Measurements from ENCODE around the gene PTH. TPM values are rescaled to one million over a fixed set of nuclear protein-coding genes. Genes with fewer than 3 reads are reported as not detected.

PTH gene
- total RNA-seq, 1 experiment from 2014 or later: not detected

DNA sequence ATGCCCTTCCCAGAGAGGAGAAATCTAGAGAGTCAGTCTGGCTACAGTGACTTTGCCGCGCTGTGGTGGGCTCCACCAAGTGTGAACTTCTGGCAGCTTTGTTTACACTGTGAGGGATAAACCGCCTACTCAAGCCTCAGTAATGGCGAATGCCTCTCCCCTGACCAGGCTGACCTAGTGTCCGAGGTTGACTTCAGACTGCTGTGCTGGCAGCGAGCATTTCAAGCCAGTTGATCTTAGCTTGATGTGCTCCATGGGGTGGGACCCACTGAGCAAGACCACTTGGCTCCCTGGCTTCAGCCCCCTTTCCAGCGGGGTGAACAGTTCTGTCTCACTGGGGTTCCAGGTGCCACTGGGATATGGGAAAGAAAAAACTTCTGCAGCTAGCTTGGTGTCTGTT, 38.6 kb upstream of the PTH start (continued):
- TF ChIP-seq, protein P1, sequence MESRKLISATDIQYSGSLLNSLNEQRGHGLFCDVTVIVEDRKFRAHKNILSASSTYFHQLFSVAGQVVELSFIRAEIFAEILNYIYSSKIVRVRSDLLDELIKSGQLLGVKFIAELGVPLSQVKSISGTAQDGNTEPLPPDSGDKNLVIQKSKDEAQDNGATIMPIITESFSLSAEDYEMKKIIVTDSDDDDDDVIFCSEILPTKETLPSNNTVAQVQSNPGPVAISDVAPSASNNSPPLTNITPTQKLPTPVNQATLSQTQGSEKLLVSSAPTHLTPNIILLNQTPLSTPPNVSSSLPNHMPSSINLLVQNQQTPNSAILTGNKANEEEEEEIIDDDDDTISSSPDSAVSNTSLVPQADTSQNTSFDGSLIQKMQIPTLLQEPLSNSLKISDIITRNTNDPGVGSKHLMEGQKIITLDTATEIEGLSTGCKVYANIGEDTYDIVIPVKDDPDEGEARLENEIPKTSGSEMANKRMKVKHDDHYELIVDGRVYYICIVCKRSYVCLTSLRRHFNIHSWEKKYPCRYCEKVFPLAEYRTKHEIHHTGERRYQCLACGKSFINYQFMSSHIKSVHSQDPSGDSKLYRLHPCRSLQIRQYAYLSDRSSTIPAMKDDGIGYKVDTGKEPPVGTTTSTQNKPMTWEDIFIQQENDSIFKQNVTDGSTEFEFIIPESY (IDR thresholded peaks at IDR 0.05; ENCODE audit: extremely low read depth, insufficient replicate concordance, low read length): no peak
- no peak for TF ChIP-seq ZFX (IDR thresholded peaks at IDR 0.05)
- TF ChIP-seq CBX3 (IDR thresholded peaks at IDR 0.05; ENCODE audit: low read depth): no peak
- TF ChIP-seq JUND (IDR thresholded peaks at IDR 0.05): no peak
- TF ChIP-seq, protein P2, sequence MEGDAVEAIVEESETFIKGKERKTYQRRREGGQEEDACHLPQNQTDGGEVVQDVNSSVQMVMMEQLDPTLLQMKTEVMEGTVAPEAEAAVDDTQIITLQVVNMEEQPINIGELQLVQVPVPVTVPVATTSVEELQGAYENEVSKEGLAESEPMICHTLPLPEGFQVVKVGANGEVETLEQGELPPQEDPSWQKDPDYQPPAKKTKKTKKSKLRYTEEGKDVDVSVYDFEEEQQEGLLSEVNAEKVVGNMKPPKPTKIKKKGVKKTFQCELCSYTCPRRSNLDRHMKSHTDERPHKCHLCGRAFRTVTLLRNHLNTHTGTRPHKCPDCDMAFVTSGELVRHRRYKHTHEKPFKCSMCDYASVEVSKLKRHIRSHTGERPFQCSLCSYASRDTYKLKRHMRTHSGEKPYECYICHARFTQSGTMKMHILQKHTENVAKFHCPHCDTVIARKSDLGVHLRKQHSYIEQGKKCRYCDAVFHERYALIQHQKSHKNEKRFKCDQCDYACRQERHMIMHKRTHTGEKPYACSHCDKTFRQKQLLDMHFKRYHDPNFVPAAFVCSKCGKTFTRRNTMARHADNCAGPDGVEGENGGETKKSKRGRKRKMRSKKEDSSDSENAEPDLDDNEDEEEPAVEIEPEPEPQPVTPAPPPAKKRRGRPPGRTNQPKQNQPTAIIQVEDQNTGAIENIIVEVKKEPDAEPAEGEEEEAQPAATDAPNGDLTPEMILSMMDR (IDR thresholded peaks at IDR 0.05 in 2 of 3, conservative IDR thresholded peaks at IDR 0.05 in 1 of 3; ENCODE audit: borderline replicate concordance in 1 of 3, insufficient read depth in 1 of 3, low read depth in 2 of 3, low read length in 2 of 3): no peak

DNA sequence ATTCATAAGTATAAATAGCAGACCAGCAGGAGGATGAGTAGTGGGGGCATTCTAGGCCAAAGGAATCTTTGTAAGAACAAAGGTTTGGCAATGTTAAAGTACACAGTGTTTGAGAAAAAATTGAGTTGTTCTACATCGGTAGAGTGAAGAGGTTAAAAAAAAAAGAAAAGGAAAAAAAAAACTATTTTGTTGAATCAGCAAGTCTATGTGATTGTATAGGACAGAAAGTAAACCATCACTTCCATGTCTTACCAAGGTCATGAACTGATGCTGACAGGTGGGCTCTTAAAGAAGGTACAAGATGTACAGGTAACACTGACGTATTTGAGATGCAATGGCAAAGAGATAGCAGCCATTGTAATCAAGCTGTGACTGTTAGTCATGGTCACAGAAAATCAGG, 29.5 kb upstream of the PTH start:
- no peaks in the 10 kb centered on the region for H3K9me3 ChIP-seq (ENCODE audit: control insufficient read depth in 1 of 2, insufficient read depth in 1 of 2, low read depth in 1 of 2, low read length in 2 of 2)
- no peaks in the 10 kb centered on the region for H3K79me2 ChIP-seq (ENCODE audit: insufficient read depth, low read length)
- RAD21 ChIA-PET (ENCODE audit: low non-redundant PET in 1 of 2, low total read pairs in 2 of 2, uncharacterized antibody in 2 of 2, unreplicated experiment in 2 of 2): no interaction called here
- no peak overlapping the region for H3K9ac ChIP-seq (ENCODE audit: low read length)
- DNase-seq (ENCODE audit: low read depth, low spot score) (no peak), ATAC-seq (no peak)
- CTCF ChIA-PET: no interaction called here
- no peak overlapping the region for H3K4me2 ChIP-seq (ENCODE audit: low read length)
- H3K27me3 ChIP-seq (ENCODE audit: insufficient read depth, low read length): no peaks in the 10 kb centered on the region
- no peaks in the 10 kb centered on the region for H4K20me1 ChIP-seq (ENCODE audit: insufficient read depth)
- POLR2A ChIA-PET: no interaction called here
- intact Hi-C loops (cut with micrococcal nuclease): no loop called here
- no peak overlapping the region for H3K4me3 ChIP-seq (replicated peaks in 1 of 2; ENCODE audit: low read depth in 1 of 2, low read length in 2 of 2)
- TF ChIP-seq TCF7L2 (IDR thresholded peaks at IDR 0.05; ENCODE audit: borderline replicate concordance, extremely low read depth, insufficient read depth, insufficient read length) (no peak), EGR1 (IDR thresholded peaks at IDR 0.05; ENCODE audit: low read depth) (no peak)
- BruUV-seq (replicated peaks): no TSS peak
- no peaks in the 10 kb centered on the region for H3K4me1 ChIP-seq (ENCODE audit: control insufficient read depth in 1 of 2, insufficient read depth in 2 of 2, low read length in 2 of 2)
- H3K9me2 ChIP-seq (ENCODE audit: insufficient read depth): no peaks in the 10 kb centered on the region
- H3K27ac ChIP-seq (ENCODE audit: low read depth, low read length): no peak overlapping the region
- no peak overlapping the region for H2AFZ ChIP-seq (ENCODE audit: low read depth, low read length, poor library complexity, severe bottlenecking)
- no peaks in the 10 kb centered on the region for H3K36me3 ChIP-seq (ENCODE audit: control insufficient read depth in 1 of 2, insufficient read depth in 2 of 2, low read length in 2 of 2)

Measured in HCT116 (cell line).